Measurements from ENCODE around the gene MGA. TPM values are rescaled to one million over a fixed set of nuclear protein-coding genes. Genes with fewer than 3 reads are reported as not detected.

The MGA gene
- total RNA-seq, 1 experiment from 2014 or later, result 38.5 TPM

GRCh38 chr15:41777421-41777973, 117.3 kb downstream of the MGA start:
- no peak for DNase-seq
- no peak for TF ChIP-seq EZH2 (IDR thresholded peaks at IDR 0.05; ENCODE audit: low read depth)
- TF ChIP-seq CTCF (conservative IDR thresholded peaks at IDR 0.05), result no peak

DNA sequence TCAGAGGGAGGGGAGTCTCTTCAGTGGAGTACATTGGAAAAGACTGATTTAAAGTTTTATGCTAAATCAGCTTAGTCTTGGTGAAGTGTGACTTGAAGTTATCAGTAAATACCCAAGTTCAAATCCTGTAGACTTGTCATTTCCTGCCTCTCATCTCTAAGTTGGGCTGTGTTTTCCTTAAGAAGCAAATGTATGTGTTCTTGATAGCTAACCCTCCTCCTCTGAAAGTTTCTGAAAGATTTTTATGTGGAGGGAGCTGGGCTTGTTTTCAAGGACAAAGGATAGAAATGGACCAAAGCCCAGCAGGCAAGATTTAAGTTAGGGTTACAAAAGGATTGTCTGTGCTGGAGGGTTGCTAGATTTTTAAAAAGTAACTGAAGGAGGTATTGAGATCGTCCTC, 118.3 kb downstream of the MGA start:
- no peaks in the 10 kb centered on the region for H3K27me3 ChIP-seq (ENCODE audit: insufficient read depth, low read depth)
- POLR2A ChIA-PET (ENCODE audit: unreplicated experiment), result no interaction called here
- peaks cover 6% of the 10 kb centered on the region; the same call in 1 of the 2 replicates for H3F3A ChIP-seq (ENCODE audit: insufficient read depth, low read depth)
- no peak for DNase-seq
- no peak overlapping the region for H3K27ac ChIP-seq
- H3K79me2 ChIP-seq (ENCODE audit: low read depth), result peaks cover 19% of the 10 kb centered on the region; the same call in 1 of the 2 replicates
- CTCF ChIA-PET, result interaction anchor here (0.5 kb wide), 1 partner anchor 95 kb away, joined by 6 read pairs; no protein-coding TSS in a partner anchor
- no peaks in the 10 kb centered on the region for H3K9me3 ChIP-seq (ENCODE audit: insufficient read depth, low read depth)
- H3K4me1 ChIP-seq (replicated peaks; ENCODE audit: insufficient read depth), result peaks cover 19% of the 10 kb centered on the region
- H3K9me2 ChIP-seq (ENCODE audit: insufficient read depth), result no peaks in the 10 kb centered on the region
- no peak overlapping the region for H3K4me2 ChIP-seq
- TF ChIP-seq CTCF (conservative IDR thresholded peaks at IDR 0.05) (no peak), EZH2 (IDR thresholded peaks at IDR 0.05; ENCODE audit: low read depth) (no peak)
- no peaks in the 10 kb centered on the region for H3K36me3 ChIP-seq (ENCODE audit: low read depth)
- H3K4me3 ChIP-seq, result no peak overlapping the region
- H4K20me1 ChIP-seq (ENCODE audit: insufficient read depth), result no peaks in the 10 kb centered on the region
- BruUV-seq (replicated peaks), result no TSS peak
- intact Hi-C loops (cut with micrococcal nuclease; ENCODE audit: unreplicated experiment), result no loop called here
- H2AFZ ChIP-seq, result no peak overlapping the region

More at GRCh38 chr15:41777421-41777973, 117.3 kb downstream of the MGA start:
- no peak overlapping the region for H3K4me2 ChIP-seq
- ChIA-PET CTCF (interaction anchor here (0.6 kb wide), 3 partner anchors 165 to 618 kb away, joined by 3 to 5 read pairs (median 3); no protein-coding TSS in a partner anchor), POLR2A (ENCODE audit: unreplicated experiment) (no interaction called here)
- H3K4me1 ChIP-seq (replicated peaks; ENCODE audit: insufficient read depth), result peaks cover 24% of the 10 kb centered on the region
- BruUV-seq (replicated peaks), result no TSS peak
- no peak overlapping the region for H2AFZ ChIP-seq
- no peaks in the 10 kb centered on the region for H3K9me3 ChIP-seq (ENCODE audit: insufficient read depth, low read depth)
- H3K27ac ChIP-seq, result no peak overlapping the region
- no peaks in the 10 kb centered on the region for H3K9me2 ChIP-seq (ENCODE audit: insufficient read depth)
- intact Hi-C loops (cut with micrococcal nuclease; ENCODE audit: unreplicated experiment), result no loop called here
- H4K20me1 ChIP-seq (ENCODE audit: insufficient read depth), result no peaks in the 10 kb centered on the region
- H3K4me3 ChIP-seq, result no peak overlapping the region
- H3K27me3 ChIP-seq (ENCODE audit: insufficient read depth, low read depth), result no peaks in the 10 kb centered on the region
- peaks cover 14% of the 10 kb centered on the region; the same call in 1 of the 2 replicates for H3F3A ChIP-seq (ENCODE audit: insufficient read depth, low read depth)
- no peaks in the 10 kb centered on the region for H3K36me3 ChIP-seq (ENCODE audit: low read depth)
- H3K79me2 ChIP-seq (ENCODE audit: low read depth), result peaks cover 19% of the 10 kb centered on the region; the same call in 1 of the 2 replicates

DNA sequence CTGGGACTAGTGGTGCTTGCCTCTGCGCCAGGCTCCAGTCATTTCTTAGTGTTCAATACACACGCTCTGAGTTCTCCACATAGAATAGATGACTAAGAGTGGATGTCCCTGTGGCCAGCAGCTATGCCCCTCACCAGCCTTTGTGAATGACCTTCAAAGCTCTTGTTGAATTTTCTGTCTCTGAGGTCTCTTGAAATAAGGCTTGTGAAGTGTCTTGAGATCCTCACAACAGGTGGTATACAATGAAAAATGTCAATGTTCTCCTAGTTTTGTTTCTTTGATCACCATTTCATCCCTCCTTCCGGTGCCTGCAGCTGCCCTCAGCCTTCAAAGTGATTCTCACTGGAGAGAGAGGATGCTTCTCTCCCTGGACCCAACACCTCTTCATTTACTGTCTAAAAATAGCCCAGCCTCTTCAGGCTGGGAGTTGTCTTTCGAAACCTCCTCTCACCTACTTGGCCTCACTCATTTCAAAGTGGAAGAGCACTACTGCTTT, 119.5 kb downstream of the MGA start:
- no peaks in the 10 kb centered on the region for H3K27me3 ChIP-seq (ENCODE audit: insufficient read depth, low read depth)
- intact Hi-C loops (cut with micrococcal nuclease; ENCODE audit: unreplicated experiment), result no loop called here
- H3K9me2 ChIP-seq (ENCODE audit: insufficient read depth), result no peaks in the 10 kb centered on the region
- no peak overlapping the region for H3K4me3 ChIP-seq
- H3K36me3 ChIP-seq (ENCODE audit: low read depth), result no peaks in the 10 kb centered on the region
- H2AFZ ChIP-seq, result no peak overlapping the region
- H3K79me2 ChIP-seq (ENCODE audit: low read depth), result peaks cover 19% of the 10 kb centered on the region; the same call in 1 of the 2 replicates
- H3K27ac ChIP-seq, result no peak overlapping the region
- ChIA-PET CTCF (no interaction called here), POLR2A (ENCODE audit: unreplicated experiment) (no interaction called here)
- no peak for DNase-seq
- H3K9me3 ChIP-seq (ENCODE audit: insufficient read depth, low read depth), result no peaks in the 10 kb centered on the region
- H4K20me1 ChIP-seq (ENCODE audit: insufficient read depth), result no peaks in the 10 kb centered on the region
- no peak overlapping the region for H3K4me2 ChIP-seq
- H3F3A ChIP-seq (ENCODE audit: insufficient read depth, low read depth), result no peaks in the 10 kb centered on the region; the same call in 1 of the 2 replicates
- H3K4me1 ChIP-seq (replicated peaks; ENCODE audit: insufficient read depth), result peaks cover 15% of the 10 kb centered on the region
- no TSS peak for BruUV-seq (replicated peaks)
- TF ChIP-seq CTCF (conservative IDR thresholded peaks at IDR 0.05) (no peak), EZH2 (IDR thresholded peaks at IDR 0.05; ENCODE audit: low read depth) (no peak)
